SK-N-MC (cell line): ENCODE measurements around the gene PDZD8.
"Not testable (repeated sequence)": the region's sequence is repeated elsewhere in the genome, so short reads cannot be mapped to it uniquely, and the experiment has no call there.

Source experiments
- DNase-seq: peaks from one replicate; pipeline ENCODE4 v3.0.0-alpha.2; 2011; ENCODE audit warnings: low read depth, low spot score
- H3K27ac ChIP-seq: fragments of 200-600 bp; sonication (generic); 2 replicates; pipeline ENCODE4 v1.5.1; 2016; ENCODE audit warnings: mixed run types
- H3K36me3 ChIP-seq: fragments of 200-600 bp; sonication (generic); 2 replicates; pipeline ENCODE4 v1.6.1; 2017; ENCODE audit warnings: antibody characterized with exemption, low read length, mixed read lengths; ENCODE audit not compliant: insufficient read depth
- H3K4me3 ChIP-seq: fragments of 200-600 bp; sonication (generic); 2 replicates; pipeline ENCODE4 v1.5.1; 2016
- H3K9ac ChIP-seq: fragments of 200-600 bp; sonication (generic); 2 replicates; pipeline ENCODE4 v1.8.0; 2017; ENCODE audit warnings: mixed run types, mixed read lengths; ENCODE audit not compliant: insufficient read length
- H3K9me3 ChIP-seq: fragments of 200-600 bp; sonication (generic); 2 replicates; pipeline ENCODE4 v1.6.1; 2017; ENCODE audit warnings: low read depth, mild to moderate bottlenecking, antibody characterized with exemption, low read length, moderate library complexity, mixed read lengths
- EZH2 ChIP-seq: fragments of 200-600 bp; sonication (generic); IDR thresholded peaks from one replicate; pipeline ENCODE4 v1.6.1; 2017; ENCODE audit warnings: antibody characterized with exemption
- FOXP2 ChIP-seq: optimal IDR thresholded peaks from 2 replicates; pipeline ENCODE3; 2011; ENCODE audit warnings: mild to moderate bottlenecking, moderate library complexity; ENCODE audit not compliant: insufficient read depth; ENCODE audit errors: extremely low read length, control extremely low read depth
- POLR2AphosphoS5 ChIP-seq: IDR thresholded peaks from 2 replicates; pipeline ENCODE4 v1.6.1; 2012; ENCODE audit warnings: mild to moderate bottlenecking, low read depth, low read length, borderline replicate concordance

The PDZD8 gene

DNA sequence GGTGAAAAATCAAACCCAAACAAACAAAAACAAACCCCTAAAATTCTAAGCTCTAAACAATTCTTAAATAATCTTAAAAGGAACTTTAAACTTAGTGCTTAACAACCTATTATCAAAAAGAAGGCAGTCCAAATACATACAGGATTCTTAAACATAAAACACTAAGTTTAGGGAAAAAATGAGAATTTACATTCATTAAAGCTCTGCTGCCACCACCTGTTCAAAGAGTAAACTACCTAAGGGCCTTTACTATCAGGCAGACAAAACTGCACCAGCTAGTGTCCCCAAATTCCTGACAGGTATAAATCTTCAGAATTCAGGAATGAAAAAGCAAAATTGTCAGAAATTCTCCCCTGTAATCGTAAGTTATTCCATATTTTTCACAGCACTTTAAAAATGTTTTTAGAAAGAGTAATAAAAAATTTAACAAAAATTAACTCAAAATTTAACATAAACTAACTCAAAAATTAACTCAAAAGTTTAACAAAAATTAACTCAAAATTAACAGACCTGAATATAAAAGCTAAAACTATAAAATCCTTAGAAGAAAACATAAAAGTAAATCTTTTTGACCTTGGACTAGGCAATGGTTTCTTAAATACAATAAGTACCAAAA lies 55.1 kb downstream of the PDZD8 start:
- DNase-seq, result no peak
- no peak for TF ChIP-seq EZH2
- no peak for TF ChIP-seq POLR2AphosphoS5
- no peak for TF ChIP-seq FOXP2

GRCh38 chr10:117318909-117319308 lies 56.3 kb downstream of the PDZD8 start:
- TF ChIP-seq FOXP2 (no peak), EZH2 (no peak), POLR2AphosphoS5 (no peak)
- Histone ChIP-seq H3K9me3 (no peaks in the 10 kb centered on the region), H3K4me3 (no peak overlapping the region), H3K36me3 (no peaks in the 10 kb centered on the region), H3K27ac (no peak overlapping the region), H3K9ac (no peak overlapping the region)
- DNase-seq, result no peak

More for the DNA sequence above, 55.1 kb downstream of the PDZD8 start:
- Histone ChIP-seq H3K9me3 (no peaks in the 10 kb centered on the region), H3K36me3 (no peaks in the 10 kb centered on the region), H3K4me3 (no peak overlapping the region), H3K9ac (no peak overlapping the region), H3K27ac (no peak overlapping the region)

GRCh38 chr10:117316701-117317100 lies 58.5 kb downstream of the PDZD8 start:
- no peaks in the 10 kb centered on the region for H3K36me3 ChIP-seq
- no peak overlapping the region for H3K9ac ChIP-seq
- no peak overlapping the region for H3K4me3 ChIP-seq
- no peak for DNase-seq
- no peaks in the 10 kb centered on the region for H3K9me3 ChIP-seq
- no peak overlapping the region for H3K27ac ChIP-seq
- TF ChIP-seq EZH2 (no peak), FOXP2 (no peak), POLR2AphosphoS5 (no peak)

- Histone ChIP-seq H3K36me3 (no peaks in the 10 kb centered on the region), H3K9ac (no peak overlapping the region), H3K9me3 (no peaks in the 10 kb centered on the region), H3K4me3 (no peak overlapping the region), H3K27ac (no peak overlapping the region)
- no peak for TF ChIP-seq FOXP2
- no peak for DNase-seq
Measured at GRCh38 chr10:117313641-117314040, 61.6 kb downstream of the PDZD8 start.

DNA sequence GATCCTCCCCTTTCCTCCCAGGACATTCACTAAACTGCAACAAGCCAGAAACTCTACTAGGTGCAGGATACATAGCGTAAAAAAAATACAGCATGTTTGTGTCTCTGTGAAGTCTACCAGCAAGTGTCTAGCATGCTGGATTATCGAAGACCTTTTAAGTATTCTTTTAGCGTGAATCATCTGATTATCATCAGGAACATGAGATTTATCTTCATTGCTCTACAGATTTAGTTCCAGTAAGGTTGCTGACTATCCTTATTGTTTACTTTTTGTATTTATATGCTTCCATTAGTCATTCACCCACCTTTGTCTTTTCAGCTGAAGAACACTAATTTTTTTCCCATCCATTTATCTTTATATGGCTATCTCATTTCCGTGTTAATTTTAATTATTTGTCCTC lies 62.8 kb downstream of the PDZD8 start:
- no peak for DNase-seq
- Histone ChIP-seq H3K9ac (no peak overlapping the region), H3K27ac (no peak overlapping the region), H3K36me3 (no peaks in the 10 kb centered on the region), H3K9me3 (no peaks in the 10 kb centered on the region), H3K4me3 (no peak overlapping the region)
- TF ChIP-seq FOXP2, result no peak
- TF ChIP-seq POLR2AphosphoS5, result no peak
- no peak for TF ChIP-seq EZH2

- Histone ChIP-seq H3K4me3 (no peak overlapping the region), H3K9me3 (no peaks in the 10 kb centered on the region), H3K36me3 (no peaks in the 10 kb centered on the region), H3K9ac (no peak overlapping the region), H3K27ac (no peak overlapping the region)
- no peak for DNase-seq
- TF ChIP-seq POLR2AphosphoS5, result no peak
- no peak for TF ChIP-seq EZH2
- no peak for TF ChIP-seq FOXP2
Measured at GRCh38 chr10:117311261-117311660, 64.0 kb downstream of the PDZD8 start.

- DNase-seq, result no peak
- Histone ChIP-seq H3K36me3 (no peaks in the 10 kb centered on the region), H3K4me3 (no peak overlapping the region), H3K27ac (no peak overlapping the region), H3K9me3 (no peaks in the 10 kb centered on the region), H3K9ac (no peak overlapping the region)
- no peak for TF ChIP-seq POLR2AphosphoS5
Measured at GRCh38 chr10:117306674-117307073, 68.6 kb downstream of the PDZD8 start.

GRCh38 chr10:117303451-117303850 lies 71.8 kb downstream of the PDZD8 start:
- not testable (repeated sequence) for H3K9ac ChIP-seq, H3K27ac ChIP-seq, H3K9me3 ChIP-seq, DNase-seq, H3K4me3 ChIP-seq, H3K36me3 ChIP-seq

GRCh38 chr10:117300671-117301070 lies 74.6 kb downstream of the PDZD8 start:
- TF ChIP-seq EZH2 (no peak), POLR2AphosphoS5 (no peak), FOXP2 (no peak)

More at GRCh38 chr10:117300671-117301070, 74.6 kb downstream of the PDZD8 start:
- H3K27ac ChIP-seq, result no peak overlapping the region
- H3K9ac ChIP-seq, result no peak overlapping the region
- DNase-seq, result no peak
- no peak overlapping the region for H3K4me3 ChIP-seq
- H3K36me3 ChIP-seq, result no peaks in the 10 kb centered on the region
- no peaks in the 10 kb centered on the region for H3K9me3 ChIP-seq
